Type B pancreatic cell (in vitro differentiated cells): Measurements from ENCODE around the gene IRS1. TPM values are rescaled to one million over a fixed set of nuclear protein-coding genes. Genes with fewer than 3 reads are reported as not detected.
A peak's percentile ranks its signal among the peaks of the same experiment; 100 is the strongest.

Source experiments
- DNase-seq: peaks from one replicate; pipeline ENCODE4 v3.0.0; 2021; ENCODE audit warnings: mixed read lengths; ENCODE audit not compliant: unreplicated experiment; ENCODE audit errors: extremely low spot score
- H3K27ac Mint-ChIP-seq: 2 replicates; pipeline ENCODE4 v1.8.0; 2021; ENCODE audit warnings: mild to moderate bottlenecking, mixed read lengths
- H3K27me3 Mint-ChIP-seq: 2 replicates; pipeline ENCODE4 v1.8.0; 2021; ENCODE audit warnings: mixed read lengths
- H3K36me3 Mint-ChIP-seq: 2 replicates; pipeline ENCODE4 v1.8.0; 2021; ENCODE audit warnings: mixed read lengths
- H3K4me1 Mint-ChIP-seq: one replicate; pipeline ENCODE4 v1.8.0; 2021; ENCODE audit warnings: mixed read lengths; ENCODE audit not compliant: unreplicated experiment
- H3K4me3 Mint-ChIP-seq: 2 replicates; pipeline ENCODE4 v1.8.0; 2021; ENCODE audit warnings: mild to moderate bottlenecking, mixed read lengths
- H3K9me3 Mint-ChIP-seq: 2 replicates; pipeline ENCODE4 v1.8.0; 2021; ENCODE audit warnings: mixed read lengths
- total RNA-seq: library from RNA; stranded (reverse); gene quantifications from 2 replicates; pipeline ENCODE4 v1.2.1, GENCODE V29; 2021; ENCODE audit warnings: low replicate concordance
- TF ChIP-seq, protein P1 (sequence below): fragments of 200-600 bp; sonication (generic); conservative IDR thresholded peaks from 2 replicates; pipeline ENCODE4 v1.5.0; 2021; ENCODE audit warnings: antibody characterized with exemption, mild to moderate bottlenecking

Gene IRS1
- total RNA-seq, 1 donor from 2014 or later, result 25.9 TPM

DNA sequence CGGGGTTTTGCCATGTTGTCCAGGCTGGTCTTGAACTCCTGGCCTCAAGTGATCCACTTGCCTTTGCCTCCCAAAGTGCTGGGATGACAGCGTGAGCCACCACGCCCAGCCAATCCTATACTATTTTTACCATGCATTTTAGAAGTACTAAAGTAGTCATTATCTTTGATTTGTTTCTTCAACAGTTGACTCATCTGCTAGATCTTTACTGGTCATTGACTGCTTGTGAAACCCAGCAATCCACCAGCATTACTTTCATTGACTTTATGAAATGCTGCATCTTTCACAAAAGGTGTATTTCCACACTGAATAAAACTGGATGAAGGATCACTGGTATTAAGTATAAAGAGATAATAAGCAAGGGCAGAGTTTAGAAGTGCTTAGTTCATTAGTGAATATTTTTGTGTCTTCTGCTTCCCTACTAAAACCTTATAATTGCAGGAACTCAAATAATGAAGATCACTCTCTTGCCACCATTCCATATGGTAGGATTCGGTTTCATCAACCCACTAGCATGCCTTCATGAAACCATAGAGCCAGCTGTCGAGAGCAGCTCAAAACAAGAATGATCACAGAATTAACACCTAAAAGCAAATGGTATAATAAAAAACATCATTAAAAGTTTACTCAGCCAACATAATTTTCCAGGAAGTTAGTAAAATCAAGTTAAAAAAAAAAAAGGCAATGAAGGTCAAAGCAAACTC, 33.1 kb downstream of the IRS1 start:
- Mint-ChIP-seq H3K4me3 (no peak overlapping the region), H3K9me3 (peaks cover 16% of the 10 kb centered on the region), H3K27ac (no peak overlapping the region), H3K36me3 (peaks cover 39% of the 10 kb centered on the region), H3K4me1 (peaks cover 4% of the 10 kb centered on the region), H3K27me3 (no peaks in the 10 kb centered on the region)
- TF ChIP-seq, protein P1, sequence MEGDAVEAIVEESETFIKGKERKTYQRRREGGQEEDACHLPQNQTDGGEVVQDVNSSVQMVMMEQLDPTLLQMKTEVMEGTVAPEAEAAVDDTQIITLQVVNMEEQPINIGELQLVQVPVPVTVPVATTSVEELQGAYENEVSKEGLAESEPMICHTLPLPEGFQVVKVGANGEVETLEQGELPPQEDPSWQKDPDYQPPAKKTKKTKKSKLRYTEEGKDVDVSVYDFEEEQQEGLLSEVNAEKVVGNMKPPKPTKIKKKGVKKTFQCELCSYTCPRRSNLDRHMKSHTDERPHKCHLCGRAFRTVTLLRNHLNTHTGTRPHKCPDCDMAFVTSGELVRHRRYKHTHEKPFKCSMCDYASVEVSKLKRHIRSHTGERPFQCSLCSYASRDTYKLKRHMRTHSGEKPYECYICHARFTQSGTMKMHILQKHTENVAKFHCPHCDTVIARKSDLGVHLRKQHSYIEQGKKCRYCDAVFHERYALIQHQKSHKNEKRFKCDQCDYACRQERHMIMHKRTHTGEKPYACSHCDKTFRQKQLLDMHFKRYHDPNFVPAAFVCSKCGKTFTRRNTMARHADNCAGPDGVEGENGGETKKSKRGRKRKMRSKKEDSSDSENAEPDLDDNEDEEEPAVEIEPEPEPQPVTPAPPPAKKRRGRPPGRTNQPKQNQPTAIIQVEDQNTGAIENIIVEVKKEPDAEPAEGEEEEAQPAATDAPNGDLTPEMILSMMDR, result no peak
- DNase-seq, result no peak

DNA sequence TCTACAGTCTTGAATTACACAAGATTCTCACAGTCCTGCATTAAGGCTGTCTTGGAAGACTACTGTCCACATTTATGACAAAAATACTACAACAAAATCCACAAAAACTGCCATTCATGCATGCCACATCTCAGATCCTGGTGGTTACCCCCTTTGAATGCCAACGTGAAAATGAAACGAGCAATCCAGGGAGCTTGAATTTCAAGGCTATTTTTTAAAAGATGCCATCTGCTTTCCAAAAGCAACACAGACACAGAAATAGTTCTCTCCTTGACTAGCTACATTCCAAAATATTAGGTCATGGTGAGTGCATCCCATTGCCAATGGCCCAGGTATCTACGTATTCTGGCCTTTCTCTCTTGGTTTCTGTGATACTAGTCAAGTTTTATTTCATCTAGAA, 36.3 kb downstream of the IRS1 start:
- TF ChIP-seq, protein P1, result no peak
- Mint-ChIP-seq H3K36me3 (peaks cover 38% of the 10 kb centered on the region), H3K4me1 (no peaks in the 10 kb centered on the region), H3K27me3 (no peaks in the 10 kb centered on the region), H3K4me3 (no peak overlapping the region), H3K27ac (peak overlapping the region; percentile 22), H3K9me3 (peaks cover 16% of the 10 kb centered on the region)
- no peak for DNase-seq

GRCh38 chr2:226761195-226761583, 38.4 kb downstream of the IRS1 start:
- H3K4me1 Mint-ChIP-seq, result peaks cover 2% of the 10 kb centered on the region
- TF ChIP-seq, protein P1, result no peak
- peaks cover 24% of the 10 kb centered on the region for H3K36me3 Mint-ChIP-seq
- H3K4me3 Mint-ChIP-seq, result no peak overlapping the region
- H3K27me3 Mint-ChIP-seq, result no peaks in the 10 kb centered on the region
- no peak for DNase-seq
- no peak overlapping the region for H3K27ac Mint-ChIP-seq
- peaks cover 16% of the 10 kb centered on the region for H3K9me3 Mint-ChIP-seq

GRCh38 chr2:226760412-226761194, 39.0 kb downstream of the IRS1 start:
- no peaks in the 10 kb centered on the region for H3K27me3 Mint-ChIP-seq
- H3K27ac Mint-ChIP-seq, result no peak overlapping the region
- DNase-seq, result no peak
- H3K4me1 Mint-ChIP-seq, result peaks cover 8% of the 10 kb centered on the region
- peaks cover 24% of the 10 kb centered on the region for H3K36me3 Mint-ChIP-seq
- no peak overlapping the region for H3K4me3 Mint-ChIP-seq
- TF ChIP-seq, protein P1, result no peak
- H3K9me3 Mint-ChIP-seq, result peaks cover 16% of the 10 kb centered on the region

- H3K4me1 Mint-ChIP-seq, result peaks cover 15% of the 10 kb centered on the region
- TF ChIP-seq, protein P1, result no peak
- H3K4me3 Mint-ChIP-seq, result no peak overlapping the region
- peaks cover 17% of the 10 kb centered on the region for H3K36me3 Mint-ChIP-seq
- H3K9me3 Mint-ChIP-seq, result peaks cover 12% of the 10 kb centered on the region
- H3K27me3 Mint-ChIP-seq, result no peaks in the 10 kb centered on the region
- DNase-seq, result no peak
- no peak overlapping the region for H3K27ac Mint-ChIP-seq
Observed at GRCh38 chr2:226759768-226760167, 39.9 kb downstream of the IRS1 start.
